ENCODE results near the gene C21orf58. TPM values are rescaled to one million over a fixed set of nuclear protein-coding genes. Genes with fewer than 3 reads are reported as not detected.

The C21orf58 gene
- polyA plus RNA-seq, 1 donor: 22.3 TPM

GRCh38 chr21:46255166-46255565 lies 68.5 kb downstream of the C21orf58 start:
- DNase-seq: no peak

GRCh38 chr21:46254208-46254975 lies 69.3 kb downstream of the C21orf58 start:
- no peak for DNase-seq

DNA sequence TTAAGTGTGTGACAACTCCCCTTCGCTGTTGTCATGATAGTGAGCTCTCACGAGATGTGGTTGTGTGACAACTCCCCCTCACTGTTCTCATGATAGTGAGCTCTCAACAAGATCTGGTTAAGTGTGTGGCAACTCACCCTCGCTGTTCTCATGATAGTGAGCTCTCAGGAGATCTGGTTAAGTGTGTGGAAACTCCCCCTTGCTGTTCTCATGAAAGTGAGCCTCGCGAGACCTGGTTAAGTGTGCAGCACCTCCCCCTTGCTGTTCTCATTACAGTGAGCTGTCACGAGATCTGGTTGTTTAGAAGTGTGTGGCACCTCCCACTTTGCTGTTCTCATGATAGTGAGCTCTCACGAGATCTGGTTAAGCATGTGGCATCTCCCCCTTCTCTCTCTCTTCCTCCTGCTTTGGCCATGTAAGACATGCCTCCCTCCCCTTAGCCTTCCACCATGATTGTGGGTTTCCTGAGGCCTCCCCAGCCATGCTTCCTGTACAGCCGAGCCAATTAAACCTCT lies 70.0 kb downstream of the C21orf58 start:
- no peak for DNase-seq

DNA sequence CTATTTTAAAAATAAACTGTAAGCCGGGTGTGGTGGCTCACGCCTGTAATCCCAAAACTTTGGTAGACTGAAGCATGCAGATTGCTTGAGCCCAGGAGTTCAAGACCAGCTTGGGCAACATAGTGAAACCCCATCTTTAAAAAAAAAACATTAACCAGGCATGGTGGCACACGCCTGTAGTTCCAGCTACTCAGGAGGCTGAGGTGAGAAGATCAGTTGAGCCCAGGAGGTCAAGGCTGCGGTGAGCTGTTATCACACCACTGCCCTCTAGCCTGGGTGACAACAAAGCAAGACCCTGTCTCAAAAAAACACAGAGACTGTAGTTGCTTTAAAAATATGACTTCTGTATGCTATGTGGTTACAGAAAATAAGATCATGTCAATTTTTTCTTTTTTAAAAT lies 70.8 kb downstream of the C21orf58 start:
- no peak for DNase-seq

Other genes starting within 250 kb of the C21orf58 start
- 161 TPM for gene COL6A2, start 225.8 kb downstream of the C21orf58 start, polyA plus RNA-seq (ENCODE audit: insufficient read length)
- gene FTCD, start 168.3 kb downstream of the C21orf58 start, polyA plus RNA-seq (ENCODE audit: insufficient read length): 34.1 TPM
- 9.0 TPM for gene SPATC1L, start 139.4 kb downstream of the C21orf58 start, polyA plus RNA-seq (ENCODE audit: insufficient read length)
- gene LSS, start 95.1 kb downstream of the C21orf58 start, polyA plus RNA-seq (ENCODE audit: insufficient read length): 38.8 TPM
- 103 TPM for gene MCM3AP, start 38.3 kb downstream of the C21orf58 start, polyA plus RNA-seq (ENCODE audit: insufficient read length)
- gene YBEY, start 37.5 kb downstream of the C21orf58 start, polyA plus RNA-seq (ENCODE audit: insufficient read length): 24.8 TPM
- 43.5 TPM for gene PCNT, start 286 bp upstream of the C21orf58 start, polyA plus RNA-seq (ENCODE audit: insufficient read length)
- 52.4 TPM for gene DIP2A, start 135.0 kb upstream of the C21orf58 start, polyA plus RNA-seq (ENCODE audit: insufficient read length)